AG09309 (cell line): ENCODE results near the gene TTYH1.

Experiments
- DNase-seq: peaks from one replicate; pipeline ENCODE4 v3.0.0-alpha.2; 2010; ENCODE audit warnings: low read depth
- H3K4me3 ChIP-seq: 2 replicates; pipeline ENCODE4 v1.5.1; 2011; ENCODE audit warnings: mild to moderate bottlenecking, low read depth, low read length, moderate library complexity; ENCODE audit not compliant: control insufficient read depth
- TF ChIP-seq, protein P1 (sequence below): IDR thresholded peaks from 2 replicates; pipeline ENCODE4 v1.5.1; 2011; ENCODE audit warnings: mild to moderate bottlenecking, low read depth, low read length, inconsistent platforms; ENCODE audit not compliant: insufficient read depth, control insufficient read depth; ENCODE audit errors: missing control alignments

Gene TTYH1

DNA sequence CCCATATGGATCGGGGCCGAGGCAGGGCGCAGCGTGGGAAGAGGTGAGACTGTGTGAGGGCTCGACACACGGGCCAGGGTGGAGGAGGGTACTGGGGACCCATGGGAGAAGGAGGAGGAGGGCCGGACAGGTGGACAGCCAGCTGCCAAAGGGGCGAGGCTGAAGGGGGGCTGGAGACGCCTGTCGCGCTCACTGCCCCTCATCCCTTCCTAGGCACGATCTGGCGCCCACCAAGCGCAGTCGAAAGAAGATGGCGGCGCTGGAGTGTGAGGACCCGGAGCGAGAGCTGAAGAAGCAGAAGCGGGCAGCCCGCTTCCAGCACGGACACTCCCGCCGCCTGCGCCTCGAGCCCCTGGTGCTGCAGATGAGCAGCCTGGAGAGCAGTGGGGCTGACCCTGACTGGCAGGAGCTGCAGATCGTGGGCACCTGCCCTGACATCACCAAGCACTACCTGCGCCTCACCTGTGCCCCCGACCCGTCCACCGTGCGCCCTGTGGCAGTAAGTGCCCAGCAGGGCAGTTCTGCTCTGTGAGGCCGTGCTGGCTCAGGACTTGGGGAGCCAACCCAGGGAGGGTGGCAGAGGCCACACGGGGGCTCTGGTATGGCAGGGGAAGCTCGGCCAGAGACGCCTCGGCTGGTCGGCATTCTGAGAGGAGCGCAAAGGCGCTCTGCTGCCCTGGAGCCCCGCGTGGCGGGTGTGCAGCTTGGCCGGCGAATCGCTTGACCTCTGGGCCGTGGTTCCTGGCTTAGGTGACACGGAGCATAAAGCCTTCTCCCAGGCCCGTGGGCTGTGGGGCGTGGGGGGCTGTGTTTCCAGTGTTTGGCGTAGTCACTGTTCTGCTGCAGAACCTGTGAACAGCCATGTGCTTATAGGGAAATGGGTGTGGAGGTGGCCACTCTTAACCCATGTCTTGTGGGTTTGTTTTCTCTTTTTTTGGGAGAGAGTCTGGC lies 41.4 kb downstream of the TTYH1 start:
- TF ChIP-seq, protein P1, sequence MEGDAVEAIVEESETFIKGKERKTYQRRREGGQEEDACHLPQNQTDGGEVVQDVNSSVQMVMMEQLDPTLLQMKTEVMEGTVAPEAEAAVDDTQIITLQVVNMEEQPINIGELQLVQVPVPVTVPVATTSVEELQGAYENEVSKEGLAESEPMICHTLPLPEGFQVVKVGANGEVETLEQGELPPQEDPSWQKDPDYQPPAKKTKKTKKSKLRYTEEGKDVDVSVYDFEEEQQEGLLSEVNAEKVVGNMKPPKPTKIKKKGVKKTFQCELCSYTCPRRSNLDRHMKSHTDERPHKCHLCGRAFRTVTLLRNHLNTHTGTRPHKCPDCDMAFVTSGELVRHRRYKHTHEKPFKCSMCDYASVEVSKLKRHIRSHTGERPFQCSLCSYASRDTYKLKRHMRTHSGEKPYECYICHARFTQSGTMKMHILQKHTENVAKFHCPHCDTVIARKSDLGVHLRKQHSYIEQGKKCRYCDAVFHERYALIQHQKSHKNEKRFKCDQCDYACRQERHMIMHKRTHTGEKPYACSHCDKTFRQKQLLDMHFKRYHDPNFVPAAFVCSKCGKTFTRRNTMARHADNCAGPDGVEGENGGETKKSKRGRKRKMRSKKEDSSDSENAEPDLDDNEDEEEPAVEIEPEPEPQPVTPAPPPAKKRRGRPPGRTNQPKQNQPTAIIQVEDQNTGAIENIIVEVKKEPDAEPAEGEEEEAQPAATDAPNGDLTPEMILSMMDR, result no peak
- no peak for DNase-seq
- no peak overlapping the region for H3K4me3 ChIP-seq

GRCh38 chr19:54457773-54458647 lies 42.7 kb downstream of the TTYH1 start:
- DNase-seq, result no peak
- TF ChIP-seq, protein P1, result no peak
- H3K4me3 ChIP-seq, result no peak overlapping the region

DNA sequence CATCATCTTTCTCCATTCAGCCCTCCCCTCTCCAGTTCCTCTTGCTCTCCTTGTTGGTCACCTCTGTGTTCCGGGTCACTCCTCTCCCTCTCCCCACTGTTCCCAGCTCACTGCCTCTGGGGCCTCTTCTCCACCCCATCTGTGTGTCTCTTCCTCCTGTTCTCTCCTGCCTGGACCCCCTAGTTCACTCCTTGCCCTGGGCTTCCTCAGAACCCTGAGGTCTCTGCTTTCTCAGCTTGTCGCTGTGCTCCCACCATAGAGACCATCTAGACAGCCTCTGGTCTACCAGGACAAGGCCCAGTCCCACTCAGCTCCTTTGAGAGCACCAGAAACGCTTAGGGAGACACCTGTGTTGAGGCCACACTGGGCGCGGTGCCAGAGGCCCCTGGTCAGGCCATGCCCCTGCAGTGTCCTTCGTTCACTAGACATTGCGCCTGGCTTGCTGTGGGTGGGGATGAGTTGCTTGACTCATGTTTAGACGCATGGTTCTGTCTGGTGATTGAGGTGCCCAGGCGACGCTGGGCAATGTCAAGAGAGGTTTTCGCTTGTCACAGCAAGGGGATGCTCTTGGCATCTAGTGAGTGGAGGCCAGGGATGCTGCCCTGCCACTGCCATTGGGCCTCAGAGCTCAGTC lies 43.5 kb downstream of the TTYH1 start:
- TF ChIP-seq, protein P1, result no peak
- DNase-seq, result no peak
- no peak overlapping the region for H3K4me3 ChIP-seq

DNA sequence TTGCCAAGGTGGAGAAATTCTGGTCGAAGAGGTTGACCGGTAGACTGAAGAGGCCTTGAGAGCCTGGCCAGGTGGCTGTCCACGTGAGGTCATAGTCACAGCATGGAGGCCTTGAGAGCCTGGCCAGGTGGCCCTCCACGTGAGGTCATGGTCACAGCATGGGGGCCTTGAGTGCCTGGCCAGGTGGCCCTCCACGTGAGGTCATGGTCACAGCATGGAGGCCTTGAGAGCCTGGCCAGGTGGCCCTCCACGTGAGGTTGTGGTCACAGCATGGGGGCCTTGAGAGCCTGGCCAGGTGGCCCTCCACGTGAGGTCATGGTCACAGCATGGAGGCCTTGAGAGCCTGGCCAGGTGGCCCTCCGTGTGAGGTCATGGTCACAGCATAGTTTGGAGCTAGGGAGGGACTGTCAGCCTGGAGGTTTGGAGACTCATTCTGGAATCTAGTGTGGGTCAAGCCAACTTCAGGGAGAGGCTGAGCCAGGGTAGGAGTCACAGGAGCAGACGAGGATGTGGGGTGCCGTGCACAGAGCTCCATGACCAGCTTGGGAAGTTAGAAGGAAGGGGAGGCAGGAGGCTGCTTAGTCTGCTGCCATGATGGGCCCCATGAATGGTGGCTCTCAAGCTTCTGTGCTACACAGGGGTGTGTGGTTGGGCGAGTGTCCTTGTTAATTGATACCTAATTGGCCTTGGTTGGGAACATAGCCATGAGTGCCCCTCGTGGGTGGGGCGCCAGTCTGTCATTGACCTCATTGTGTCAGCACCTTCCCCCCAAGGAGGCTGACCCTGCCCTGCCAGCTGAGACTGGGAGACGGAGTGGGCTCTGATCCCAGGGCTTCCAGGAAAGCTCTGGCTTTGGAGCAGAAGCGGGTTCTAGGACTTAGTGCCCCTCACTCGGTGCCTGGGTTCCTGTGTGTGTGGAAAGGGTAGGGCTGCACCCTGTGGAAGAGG lies 44.3 kb downstream of the TTYH1 start:
- no peak for DNase-seq
- TF ChIP-seq, protein P1, result no peak
- no peak overlapping the region for H3K4me3 ChIP-seq

DNA sequence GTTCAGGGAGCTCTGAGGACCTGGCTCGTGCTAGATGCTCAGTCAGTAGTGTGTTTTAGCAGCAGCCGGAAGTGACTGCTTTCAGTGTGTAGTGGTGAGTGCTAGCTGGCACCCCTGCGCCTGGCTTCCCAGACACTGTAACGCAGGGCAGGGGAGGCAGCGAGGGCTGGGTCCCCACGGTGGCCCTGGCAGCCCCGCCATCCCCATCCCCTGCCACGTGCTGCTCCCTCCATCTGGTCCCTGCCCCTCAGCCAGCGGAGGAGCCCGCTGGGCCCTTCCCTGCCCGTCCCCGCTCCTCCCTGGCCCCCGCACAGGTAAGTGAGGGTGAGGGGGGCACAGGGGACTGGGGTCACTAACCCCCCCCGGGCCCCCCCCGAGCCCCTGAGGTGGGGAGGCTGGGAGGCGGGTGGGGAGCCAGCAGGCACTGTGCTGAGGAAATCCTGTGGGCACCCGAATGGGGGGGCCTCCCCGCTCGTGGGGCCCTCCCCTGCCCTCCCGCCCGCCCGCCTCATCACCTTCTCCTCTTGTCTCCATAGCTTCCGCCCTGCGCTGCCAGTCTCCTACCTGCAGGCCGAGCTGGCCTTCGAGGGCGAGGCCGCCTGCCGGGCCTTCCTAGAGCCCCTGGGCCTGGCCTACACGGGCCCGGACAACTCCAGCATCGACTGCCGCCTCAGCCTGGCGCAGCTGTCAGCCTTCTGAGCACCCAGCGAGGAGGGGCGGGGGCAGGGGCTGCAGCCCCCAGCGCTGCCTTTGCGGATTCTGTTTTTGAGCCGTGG lies 45.2 kb downstream of the TTYH1 start:
- DNase-seq, result no peak
- TF ChIP-seq, protein P1, result no peak
- H3K4me3 ChIP-seq, result no peak overlapping the region
